ENCODE data around the gene TBC1D9B.

- no peak for TF ChIP-seq CTCF (IDR thresholded peaks at IDR 0.05)
- TF ChIP-seq EP300 (IDR thresholded peaks at IDR 0.05), result no peak
- TF ChIP-seq POLR2AphosphoS5 (IDR thresholded peaks at IDR 0.05), result no peak
- no peak for TF ChIP-seq POLR2A (IDR thresholded peaks at IDR 0.05)
Observed at GRCh38 chr5:179829732-179830435, 77.8 kb downstream of the TBC1D9B start.

All from gastroesophageal sphincter (tissue), 3 donors.